Karpas-422 (cell line): ENCODE measurements around the gene BIRC7. TPM values are rescaled to one million over a fixed set of nuclear protein-coding genes. Genes with fewer than 3 reads are reported as not detected.

Experiments used
- small RNA-seq: library from RNA; depleted of rRNA; stranded (forward); fragments of <200 nt; gene quantifications from one replicate; pipeline ENCODE3, GENCODE V24; 2014
- total RNA-seq: library from RNA; depleted of rRNA; stranded (reverse); fragments of >200 nt; shearing (Covaris generic); gene quantifications from 2 replicates; pipeline ENCODE4 v1.2.3, GENCODE V29; 2014; ENCODE audit warnings: low replicate concordance; rRNA removed

The BIRC7 gene
- total RNA-seq, 1 experiment from 2014 or later: 10.7 TPM

Small RNA genes lying within 50 kb of the gene (small RNA-seq; reads per million reads assigned to genes)
- gene MIR3196 (not detected), gene MIR4326 (not detected)

Other genes with a start within 250 kb of the BIRC7 start
- not detected in 2 replicates for gene BHLHE23, start 228.9 kb upstream of the BIRC7 start, total RNA-seq
- gene YTHDF1, start 19.8 kb upstream of the BIRC7 start, total RNA-seq: 24.1 and 27.1 TPM in 2 replicates
- gene NKAIN4, start 18.6 kb downstream of the BIRC7 start, total RNA-seq: not detected in 2 replicates
- gene ARFGAP1, start 36.9 kb downstream of the BIRC7 start, total RNA-seq: 49.2 and 61.3 TPM in 2 replicates
- gene COL20A1, start 57.3 kb downstream of the BIRC7 start, total RNA-seq: 3.1 and 3.4 TPM in 2 replicates
- gene CHRNA4, start 125.4 kb downstream of the BIRC7 start, total RNA-seq: not detected in 2 replicates
- not detected in 2 replicates for gene KCNQ2, start 236.8 kb downstream of the BIRC7 start, total RNA-seq